ENCODE results near the gene ZNF710.

DNA sequence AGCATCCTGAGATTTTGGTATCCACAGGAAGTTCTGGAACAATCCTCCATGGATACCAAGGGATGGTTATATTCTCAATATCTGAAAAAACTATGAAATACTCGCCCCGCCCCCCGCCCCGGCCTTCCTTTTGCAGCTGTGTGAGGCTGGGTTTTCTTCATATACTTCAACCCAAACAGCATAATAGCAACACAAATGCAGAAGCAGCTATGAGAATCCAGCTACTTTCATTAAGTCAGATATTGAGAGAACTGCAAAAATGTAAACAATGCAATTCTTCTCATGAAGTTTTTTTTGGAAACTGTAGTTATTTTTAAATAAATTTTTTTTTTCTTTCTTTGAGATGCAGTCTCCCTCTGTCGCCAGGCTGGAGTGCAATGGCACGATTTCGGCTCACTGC lies 112.0 kb downstream of the ZNF710 start:
- TF ChIP-seq, protein P1, sequence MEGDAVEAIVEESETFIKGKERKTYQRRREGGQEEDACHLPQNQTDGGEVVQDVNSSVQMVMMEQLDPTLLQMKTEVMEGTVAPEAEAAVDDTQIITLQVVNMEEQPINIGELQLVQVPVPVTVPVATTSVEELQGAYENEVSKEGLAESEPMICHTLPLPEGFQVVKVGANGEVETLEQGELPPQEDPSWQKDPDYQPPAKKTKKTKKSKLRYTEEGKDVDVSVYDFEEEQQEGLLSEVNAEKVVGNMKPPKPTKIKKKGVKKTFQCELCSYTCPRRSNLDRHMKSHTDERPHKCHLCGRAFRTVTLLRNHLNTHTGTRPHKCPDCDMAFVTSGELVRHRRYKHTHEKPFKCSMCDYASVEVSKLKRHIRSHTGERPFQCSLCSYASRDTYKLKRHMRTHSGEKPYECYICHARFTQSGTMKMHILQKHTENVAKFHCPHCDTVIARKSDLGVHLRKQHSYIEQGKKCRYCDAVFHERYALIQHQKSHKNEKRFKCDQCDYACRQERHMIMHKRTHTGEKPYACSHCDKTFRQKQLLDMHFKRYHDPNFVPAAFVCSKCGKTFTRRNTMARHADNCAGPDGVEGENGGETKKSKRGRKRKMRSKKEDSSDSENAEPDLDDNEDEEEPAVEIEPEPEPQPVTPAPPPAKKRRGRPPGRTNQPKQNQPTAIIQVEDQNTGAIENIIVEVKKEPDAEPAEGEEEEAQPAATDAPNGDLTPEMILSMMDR (conservative IDR thresholded peaks at IDR 0.05; ENCODE audit: low read depth, low read length): no peak
- no peak for TF ChIP-seq EZH2 (IDR thresholded peaks at IDR 0.05; ENCODE audit: borderline replicate concordance, low read depth, low read length, poor library complexity, severe bottlenecking)

Data from A673 (cell line).